Measurements from ENCODE around the gene PHF20.
"Not testable (repeated sequence)": the region's sequence is repeated elsewhere in the genome, so short reads cannot be mapped to it uniquely, and the experiment has no call there.

PHF20 gene

DNA sequence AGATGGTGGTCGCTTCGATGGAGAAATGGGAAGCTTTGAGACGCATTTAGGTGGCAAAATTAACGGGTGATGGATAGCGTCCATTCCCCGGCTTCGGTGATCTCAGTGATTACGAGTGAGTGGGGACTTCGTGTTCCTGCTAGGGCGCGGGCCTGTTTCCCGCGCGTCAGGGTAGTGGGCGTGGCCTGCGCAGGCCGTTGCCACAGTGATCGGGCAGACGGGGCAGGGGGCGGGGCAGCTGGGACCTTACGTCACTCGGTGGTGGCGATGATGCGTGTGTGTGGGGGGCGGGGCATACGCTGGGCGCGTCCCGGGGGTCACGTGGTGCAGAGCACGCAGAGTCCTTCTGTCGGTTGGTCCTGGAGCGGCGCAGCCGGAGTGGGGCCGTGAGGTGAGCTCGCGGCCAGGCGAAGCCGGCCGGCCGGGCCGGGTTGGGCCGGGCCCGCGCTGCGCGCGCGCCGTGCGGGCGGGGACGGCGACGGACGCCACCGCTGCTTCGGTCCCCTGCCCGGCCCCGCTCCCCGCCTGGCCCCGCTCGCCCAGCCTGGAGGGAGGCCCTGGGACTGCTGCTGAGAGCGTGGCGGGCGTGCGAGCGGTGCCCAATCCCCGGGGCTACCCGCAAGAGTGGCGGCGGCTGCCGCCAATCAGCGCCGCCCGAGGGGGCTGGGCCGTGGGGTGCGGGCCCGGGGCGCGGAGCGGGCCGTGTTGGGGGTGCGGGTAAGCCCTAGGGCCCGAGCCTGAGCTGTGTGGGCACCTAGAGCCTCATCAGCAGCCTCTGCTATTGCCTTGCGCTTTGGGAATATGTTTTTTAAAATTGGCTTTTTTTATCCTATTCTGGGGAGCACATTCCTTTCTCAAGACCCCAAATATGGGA is at the start of gene PHF20:
PHF20 (plus strand) TSS at position 327 of the 874 bp plus-strand sequence. CDS start 29,508 bp downstream, outside the sequence.
- H3K9me3 ChIP-seq (ENCODE audit: control insufficient read depth in 5 of 5, low read length in 5 of 5) = no peaks in the 10 kb centered on the region
- peak within 1 kb of the TSS; percentile 79 for H3K27ac ChIP-seq (ENCODE audit: low read depth, low read length)
- H3K4me1 ChIP-seq (ENCODE audit: control insufficient read depth in 5 of 5, insufficient read depth in 5 of 5, low read length in 5 of 5) = peaks cover 22 to 71% (median 52%) of the 10 kb centered on the region in 5 donors
- H3K36me3 ChIP-seq (ENCODE audit: control insufficient read depth in 5 of 5, insufficient read depth in 5 of 5, low read length in 5 of 5) = peaks cover 0 to 8% (median 5%) of the 10 kb centered on the region in 5 donors
- peak within 1 kb of the TSS; percentile 71 to 82 (median 78) for H3K4me3 ChIP-seq (ENCODE audit: low read depth in 1 of 5, low read length in 5 of 5)
- H3K27me3 ChIP-seq (ENCODE audit: control insufficient read depth in 5 of 5, insufficient read depth in 4 of 5, low read length in 5 of 5) = no peaks in the 10 kb centered on the region
- peak within 1 kb of the TSS; percentile 4 to 95 (median 81) for H3K9ac ChIP-seq (ENCODE audit: low read length in 5 of 5)

- not testable (repeated sequence) for H3K4me3 ChIP-seq (ENCODE audit: low read depth in 1 of 5, low read length in 5 of 5); H3K27me3 ChIP-seq (ENCODE audit: control insufficient read depth in 5 of 5, insufficient read depth in 4 of 5, low read length in 5 of 5); H3K27ac ChIP-seq (ENCODE audit: low read depth, low read length); H3K9me3 ChIP-seq (ENCODE audit: control insufficient read depth in 5 of 5, low read length in 5 of 5); H3K9ac ChIP-seq (ENCODE audit: low read length in 5 of 5)
- peaks cover 0 to 11% (median 5%) of the 10 kb centered on the region in 5 donors for H3K4me1 ChIP-seq (ENCODE audit: control insufficient read depth in 5 of 5, insufficient read depth in 5 of 5, low read length in 5 of 5)
- peaks cover 30 to 96% (median 92%) of the 10 kb centered on the region in 5 donors for H3K36me3 ChIP-seq (ENCODE audit: control insufficient read depth in 5 of 5, insufficient read depth in 5 of 5, low read length in 5 of 5)
Measured at GRCh38 chr20:35723275-35723639, 48.6 kb upstream of the PHF20 start.

DNA sequence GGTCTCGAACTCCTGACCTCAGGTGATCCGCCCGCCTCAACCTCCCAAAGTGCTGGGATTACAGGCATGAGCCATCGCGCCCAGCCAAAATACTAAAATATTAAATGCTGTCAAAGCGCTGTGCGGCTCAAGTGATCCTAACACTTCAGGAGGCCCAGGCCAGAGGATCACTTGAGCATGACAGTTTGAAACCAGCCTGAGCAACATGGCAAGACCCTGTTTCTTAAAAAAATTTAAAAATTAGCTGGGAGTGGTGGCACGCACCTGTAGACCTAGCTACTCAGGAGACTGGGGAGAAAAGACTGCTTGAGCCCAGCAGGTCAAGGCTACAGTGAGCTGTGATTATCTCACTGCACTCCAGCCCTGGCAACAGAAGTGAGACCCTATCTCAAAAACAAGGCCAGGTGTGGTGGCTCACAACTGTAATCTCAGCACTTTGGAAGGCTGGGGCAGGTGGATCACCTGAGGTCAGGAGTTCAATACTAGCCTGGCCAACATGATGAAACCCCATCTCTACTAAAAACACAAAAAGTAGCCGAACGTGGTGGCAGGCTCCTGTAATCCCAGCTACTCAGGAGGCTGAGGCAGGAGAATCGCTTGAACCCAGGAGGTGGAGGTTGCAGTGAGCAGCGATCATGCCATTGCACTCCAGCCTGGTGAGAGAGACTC is 48.0 kb upstream of the PHF20 start:
- H3K4me3 ChIP-seq (ENCODE audit: low read depth in 1 of 5, low read length in 5 of 5); H3K9ac ChIP-seq (ENCODE audit: low read length in 5 of 5); H3K27ac ChIP-seq (ENCODE audit: low read depth, low read length); H3K27me3 ChIP-seq (ENCODE audit: control insufficient read depth in 5 of 5, insufficient read depth in 4 of 5, low read length in 5 of 5); H3K9me3 ChIP-seq (ENCODE audit: control insufficient read depth in 5 of 5, low read length in 5 of 5): not testable (repeated sequence)
- Histone ChIP-seq H3K36me3 (ENCODE audit: control insufficient read depth in 5 of 5, insufficient read depth in 5 of 5, low read length in 5 of 5) (peaks cover 30 to 97% (median 91%) of the 10 kb centered on the region in 5 donors), H3K4me1 (ENCODE audit: control insufficient read depth in 5 of 5, insufficient read depth in 5 of 5, low read length in 5 of 5) (peaks cover 0 to 10% (median 5%) of the 10 kb centered on the region in 5 donors)

- Histone ChIP-seq H3K36me3 (ENCODE audit: control insufficient read depth in 5 of 5, insufficient read depth in 5 of 5, low read length in 5 of 5) (peaks cover 36 to 96% (median 91%) of the 10 kb centered on the region in 5 donors), H3K4me1 (ENCODE audit: control insufficient read depth in 5 of 5, insufficient read depth in 5 of 5, low read length in 5 of 5) (peaks cover 0 to 6% (median 3%) of the 10 kb centered on the region in 5 donors), H3K27ac (ENCODE audit: low read depth, low read length) (no peak overlapping the region), H3K4me3 (ENCODE audit: low read depth in 1 of 5, low read length in 5 of 5) (no peak overlapping the region), H3K9ac (ENCODE audit: low read length in 5 of 5) (no peak overlapping the region), H3K9me3 (ENCODE audit: control insufficient read depth in 5 of 5, low read length in 5 of 5) (no peaks in the 10 kb centered on the region), H3K27me3 (ENCODE audit: control insufficient read depth in 5 of 5, insufficient read depth in 4 of 5, low read length in 5 of 5) (no peaks in the 10 kb centered on the region)
Measured at GRCh38 chr20:35724321-35725230, 47.2 kb upstream of the PHF20 start.

DNA sequence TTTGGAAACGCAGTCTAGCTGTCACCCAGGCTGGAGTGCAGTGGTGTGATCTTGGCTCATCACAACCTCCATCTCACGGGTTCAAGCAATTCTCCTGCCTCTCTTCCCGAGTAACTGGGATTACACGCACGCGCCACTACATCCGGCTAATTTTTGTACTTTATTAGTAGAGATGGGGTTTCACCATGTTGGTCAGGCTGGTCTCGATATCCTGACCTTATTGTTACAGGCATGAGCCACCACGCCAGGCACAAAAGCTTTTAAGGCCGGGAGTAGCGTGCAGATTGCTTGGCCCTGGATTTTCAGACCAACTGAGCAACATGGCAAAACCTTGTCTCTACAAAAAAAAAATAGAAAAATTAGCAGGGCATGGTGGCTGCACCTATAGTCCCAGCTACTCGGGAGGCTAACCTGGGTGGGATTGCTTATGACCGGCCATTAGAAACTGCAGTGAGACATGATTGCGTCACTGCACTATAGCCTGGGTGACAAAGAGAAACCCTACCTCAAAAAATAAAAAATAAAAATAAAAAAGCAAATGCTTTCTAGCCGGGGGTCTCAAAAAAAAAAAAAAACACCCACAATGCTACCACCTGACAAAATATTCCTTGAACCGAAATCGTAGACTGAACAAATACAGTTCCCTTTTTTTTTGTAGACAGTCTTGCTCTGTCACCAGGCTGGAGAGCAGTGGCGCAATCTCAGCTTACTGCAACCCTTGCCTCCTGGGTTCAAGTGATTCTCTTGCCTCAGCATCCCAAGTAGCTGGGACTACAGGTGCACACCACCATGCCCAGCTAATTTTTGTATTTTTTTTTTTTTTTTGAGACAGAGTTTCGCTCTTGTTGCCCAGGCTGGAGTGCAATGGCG is 44.7 kb upstream of the PHF20 start:
- H3K36me3 ChIP-seq (ENCODE audit: control insufficient read depth in 5 of 5, insufficient read depth in 5 of 5, low read length in 5 of 5) = peaks cover 49 to 96% (median 82%) of the 10 kb centered on the region in 5 donors
- H3K4me1 ChIP-seq (ENCODE audit: control insufficient read depth in 5 of 5, insufficient read depth in 5 of 5, low read length in 5 of 5) = peaks cover 0 to 24% (median 13%) of the 10 kb centered on the region in 5 donors
- H3K9ac ChIP-seq (ENCODE audit: low read length in 5 of 5) = no peak overlapping the region
- no peak overlapping the region for H3K27ac ChIP-seq (ENCODE audit: low read depth, low read length)
- H3K4me3 ChIP-seq (ENCODE audit: low read depth in 1 of 5, low read length in 5 of 5) = no peak overlapping the region
- no peaks in the 10 kb centered on the region for H3K27me3 ChIP-seq (ENCODE audit: control insufficient read depth in 5 of 5, insufficient read depth in 4 of 5, low read length in 5 of 5)
- H3K9me3 ChIP-seq (ENCODE audit: control insufficient read depth in 5 of 5, low read length in 5 of 5) = no peaks in the 10 kb centered on the region

- Histone ChIP-seq H3K27me3 (ENCODE audit: control insufficient read depth in 5 of 5, insufficient read depth in 4 of 5, low read length in 5 of 5) (no peaks in the 10 kb centered on the region), H3K4me1 (ENCODE audit: control insufficient read depth in 5 of 5, insufficient read depth in 5 of 5, low read length in 5 of 5) (peaks cover 0 to 41% (median 29%) of the 10 kb centered on the region in 5 donors), H3K4me3 (ENCODE audit: low read depth in 1 of 5, low read length in 5 of 5) (no peak overlapping the region), H3K9me3 (ENCODE audit: control insufficient read depth in 5 of 5, low read length in 5 of 5) (no peaks in the 10 kb centered on the region), H3K9ac (ENCODE audit: low read length in 5 of 5) (no peak overlapping the region), H3K27ac (ENCODE audit: low read depth, low read length) (no peak overlapping the region), H3K36me3 (ENCODE audit: control insufficient read depth in 5 of 5, insufficient read depth in 5 of 5, low read length in 5 of 5) (peaks cover 52 to 98% (median 81%) of the 10 kb centered on the region in 5 donors)
Measured at GRCh38 chr20:35729283-35729807, 42.5 kb upstream of the PHF20 start.

- Histone ChIP-seq H3K4me3 (ENCODE audit: low read depth in 1 of 5, low read length in 5 of 5) (no peak overlapping the region), H3K9me3 (ENCODE audit: control insufficient read depth in 5 of 5, low read length in 5 of 5) (no peaks in the 10 kb centered on the region), H3K4me1 (ENCODE audit: control insufficient read depth in 5 of 5, insufficient read depth in 5 of 5, low read length in 5 of 5) (peaks cover 0 to 47% (median 35%) of the 10 kb centered on the region in 5 donors), H3K36me3 (ENCODE audit: control insufficient read depth in 5 of 5, insufficient read depth in 5 of 5, low read length in 5 of 5) (peaks cover 52 to 98% (median 81%) of the 10 kb centered on the region in 5 donors), H3K27ac (ENCODE audit: low read depth, low read length) (no peak overlapping the region), H3K27me3 (ENCODE audit: control insufficient read depth in 5 of 5, insufficient read depth in 4 of 5, low read length in 5 of 5) (no peaks in the 10 kb centered on the region), H3K9ac (ENCODE audit: low read length in 5 of 5) (peak overlapping the region in 1 of 5 donors; percentile 60)
Measured at GRCh38 chr20:35729836-35730582, 41.8 kb upstream of the PHF20 start.

DNA sequence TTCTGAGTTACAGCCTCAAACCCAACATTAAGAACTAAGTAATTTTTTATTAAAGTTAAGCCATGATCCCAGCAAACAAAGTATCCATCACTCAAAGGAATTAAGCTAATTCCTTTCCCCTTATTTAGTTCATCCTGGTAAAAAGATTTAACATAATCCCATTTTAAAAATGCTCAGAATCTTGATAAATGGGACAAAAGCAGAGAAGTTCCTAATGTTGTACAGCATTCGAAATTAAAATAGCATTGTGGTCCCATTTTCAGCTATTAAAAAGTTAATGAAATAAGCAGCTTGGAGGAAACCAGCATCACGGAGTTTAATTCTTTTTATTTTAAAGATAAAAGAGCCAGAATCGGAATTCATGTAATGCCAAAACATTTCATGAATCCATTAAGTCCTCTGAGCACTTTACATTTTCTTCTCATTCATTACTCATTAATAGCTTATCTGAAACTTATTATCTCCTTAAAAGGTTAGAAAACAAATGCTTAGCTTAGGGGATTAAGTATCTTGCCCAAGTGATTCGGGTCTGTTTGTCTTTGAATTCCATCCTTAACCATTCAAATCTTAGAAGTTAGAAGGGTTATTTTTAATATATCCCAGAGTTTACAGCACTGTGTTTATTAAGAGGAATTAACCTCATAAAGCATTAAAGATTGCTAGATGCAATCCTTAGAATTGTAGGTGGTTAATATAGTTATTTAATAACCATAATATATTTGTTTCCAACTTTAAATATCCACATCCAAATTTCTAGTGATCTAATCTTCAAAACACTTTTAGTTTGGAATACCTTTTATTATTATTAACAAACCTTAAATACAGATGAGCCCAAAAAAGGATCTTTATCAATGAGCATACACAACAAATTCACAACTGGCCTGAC is 41.0 kb upstream of the PHF20 start:
- peak overlapping the region in 1 of 5 donors; percentile 60 for H3K9ac ChIP-seq (ENCODE audit: low read length in 5 of 5)
- H3K4me3 ChIP-seq (ENCODE audit: low read depth in 1 of 5, low read length in 5 of 5) = no peak overlapping the region
- no peak overlapping the region for H3K27ac ChIP-seq (ENCODE audit: low read depth, low read length)
- H3K4me1 ChIP-seq (ENCODE audit: control insufficient read depth in 5 of 5, insufficient read depth in 5 of 5, low read length in 5 of 5) = peaks cover 0 to 54% (median 43%) of the 10 kb centered on the region in 5 donors
- H3K9me3 ChIP-seq (ENCODE audit: control insufficient read depth in 5 of 5, low read length in 5 of 5) = no peaks in the 10 kb centered on the region
- peaks cover 57 to 97% (median 79%) of the 10 kb centered on the region in 5 donors for H3K36me3 ChIP-seq (ENCODE audit: control insufficient read depth in 5 of 5, insufficient read depth in 5 of 5, low read length in 5 of 5)
- no peaks in the 10 kb centered on the region for H3K27me3 ChIP-seq (ENCODE audit: control insufficient read depth in 5 of 5, insufficient read depth in 4 of 5, low read length in 5 of 5)
